LHCN-M2 (cell line): ENCODE measurements around the gene ITGAD. TPM values are rescaled to one million over a fixed set of nuclear protein-coding genes. Genes with fewer than 3 reads are reported as not detected.
"Not testable (repeated sequence)": the region's sequence is repeated elsewhere in the genome, so short reads cannot be mapped to it uniquely, and the experiment has no call there.

Experiments used
- DNase-seq: peaks from one replicate; pipeline ENCODE4 v3.0.0-alpha.2; 2012; ENCODE audit warnings: low read depth
- total RNA-seq: library from RNA; depleted of rRNA; stranded (reverse); fragments of >200 nt; gene quantifications from 2 replicates; pipeline ENCODE4 v1.2.3, GENCODE V29; 2014

The ITGAD gene
- total RNA-seq, 1 experiment from 2014 or later: not detected

DNA sequence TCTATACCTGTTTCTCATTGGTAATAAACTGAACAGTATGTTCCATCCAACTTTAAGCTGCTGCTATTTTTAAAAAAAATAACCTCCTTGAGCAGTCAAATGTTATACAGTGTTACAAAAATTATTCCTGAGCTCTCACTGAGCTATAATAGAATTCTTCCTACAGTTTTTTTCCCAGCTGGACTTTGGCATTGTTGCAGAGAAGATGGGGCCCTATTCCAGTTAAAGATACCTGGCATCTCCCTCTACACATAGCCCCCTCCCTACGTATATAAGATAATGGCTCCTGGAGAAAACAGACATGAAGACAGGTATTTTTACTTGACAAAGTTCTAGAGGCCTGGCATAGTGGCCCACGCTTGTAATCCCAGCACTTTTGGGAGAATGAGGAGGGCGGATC, 36.7 kb downstream of the ITGAD start:
- no peak for DNase-seq

GRCh38 chr16:31430380-31431052, 37.4 kb downstream of the ITGAD start:
- DNase-seq: peak; percentile 35

GRCh38 chr16:31435341-31436220, 42.4 kb downstream of the ITGAD start:
- DNase-seq: no peak

DNA sequence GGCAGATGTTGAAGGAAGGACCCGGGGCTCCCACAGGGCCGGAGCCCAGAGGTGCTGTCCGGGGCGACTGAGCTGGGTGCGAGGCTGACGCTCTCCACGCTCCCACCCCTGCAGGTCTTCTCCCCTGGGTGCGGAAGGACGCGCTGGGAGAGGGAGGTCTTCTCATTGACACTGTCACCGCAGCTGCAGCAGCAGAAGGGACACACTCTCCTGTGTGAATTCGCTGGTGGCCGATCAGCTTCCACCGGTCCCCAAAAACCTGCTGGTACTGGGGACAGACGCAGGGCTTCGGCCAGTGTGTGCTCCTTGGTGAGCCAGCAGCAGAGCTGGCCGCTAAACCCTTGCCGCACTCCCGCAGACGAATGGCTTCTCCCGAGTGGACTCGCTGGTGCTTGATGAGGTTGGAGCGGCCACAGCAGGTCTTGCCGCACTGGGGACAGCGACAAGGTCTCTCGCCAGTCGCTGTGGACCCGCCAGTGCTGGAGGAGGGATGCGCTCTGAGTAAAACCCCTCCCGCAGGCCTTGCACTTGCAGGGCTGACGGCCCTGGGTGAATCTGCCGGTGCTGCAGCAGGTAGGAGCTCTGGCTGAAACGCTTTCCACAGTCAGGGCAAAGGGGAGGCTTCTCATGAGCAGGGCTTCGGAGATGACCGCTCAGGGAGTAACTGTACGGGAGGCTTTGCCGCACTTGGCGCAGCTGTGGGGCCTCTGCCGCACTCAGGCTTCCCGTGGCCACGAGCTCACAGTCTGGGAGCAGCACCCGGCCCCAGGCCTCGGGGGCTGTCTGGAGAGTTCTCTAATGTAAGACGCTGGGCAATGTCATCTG, 43.3 kb downstream of the ITGAD start:
- DNase-seq: no peak

DNA sequence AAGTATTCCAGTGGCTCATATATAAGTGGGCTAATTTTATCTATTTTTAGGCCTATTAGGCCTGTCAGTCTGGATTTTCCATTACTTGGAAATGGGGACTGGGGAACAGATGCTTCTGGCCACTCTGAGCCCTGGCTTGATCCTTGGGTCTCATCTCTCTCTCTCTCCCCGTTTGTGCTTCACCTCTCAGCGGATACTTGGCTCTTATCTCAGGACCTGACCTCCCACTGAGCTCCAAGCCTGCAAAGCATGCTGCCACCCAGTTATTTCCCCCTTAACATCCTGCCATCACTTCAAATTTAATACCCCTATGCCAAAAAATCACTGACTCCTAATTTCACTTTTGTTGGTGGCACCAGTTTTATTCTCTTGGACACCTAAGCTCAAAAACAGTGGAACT, 45.3 kb downstream of the ITGAD start:
- no peak for DNase-seq

DNA sequence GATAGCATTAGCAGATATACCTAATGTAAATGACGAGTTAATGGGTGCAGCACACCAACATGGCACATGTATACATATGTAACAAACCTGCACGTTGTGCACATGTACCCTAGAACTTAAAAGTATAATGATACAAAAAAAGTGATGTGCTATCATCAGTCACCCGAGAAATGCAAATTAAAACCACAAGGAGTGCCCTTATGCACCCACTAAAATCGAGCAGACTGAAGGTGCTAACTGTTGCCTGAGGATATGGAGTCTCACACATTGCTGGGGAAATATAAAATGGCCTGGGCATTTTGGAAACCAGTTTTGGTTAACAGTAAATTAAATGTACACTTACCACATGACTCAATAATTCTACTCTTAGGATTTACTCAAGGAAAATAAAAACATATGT, 45.9 kb downstream of the ITGAD start:
- not testable (repeated sequence) for DNase-seq

- DNase-seq: no peak
These were observed 46.4 kb downstream of the ITGAD start for GRCh38 chr16:31439519-31439918.

- DNase-seq: no peak
These were observed 47.5 kb downstream of the ITGAD start for GRCh38 chr16:31440516-31441184.

- no peak for DNase-seq
These were observed 48.8 kb downstream of the ITGAD start for GRCh38 chr16:31441956-31442355.

GRCh38 chr16:31445931-31446330, 52.8 kb downstream of the ITGAD start:
- DNase-seq: not testable (repeated sequence)

DNA sequence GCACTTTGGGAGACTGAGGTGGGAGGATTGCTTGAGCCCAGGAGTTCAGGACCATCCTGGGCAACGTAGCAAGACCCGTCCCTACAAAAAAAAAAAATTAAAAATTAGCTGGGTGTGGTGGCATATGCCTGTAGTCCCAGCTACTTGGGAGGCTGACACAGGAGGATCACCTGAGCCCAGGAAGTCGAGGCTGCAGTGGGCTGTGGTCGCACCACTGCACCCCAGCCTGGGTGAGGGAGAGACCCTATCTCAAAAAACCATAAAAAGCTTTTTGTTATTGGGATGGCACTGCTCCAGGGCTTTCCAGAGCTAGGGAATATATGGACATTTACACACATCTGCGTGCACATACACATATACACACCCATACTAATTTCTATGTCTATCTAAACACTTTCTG, 58.1 kb downstream of the ITGAD start:
- DNase-seq: no peak

DNA sequence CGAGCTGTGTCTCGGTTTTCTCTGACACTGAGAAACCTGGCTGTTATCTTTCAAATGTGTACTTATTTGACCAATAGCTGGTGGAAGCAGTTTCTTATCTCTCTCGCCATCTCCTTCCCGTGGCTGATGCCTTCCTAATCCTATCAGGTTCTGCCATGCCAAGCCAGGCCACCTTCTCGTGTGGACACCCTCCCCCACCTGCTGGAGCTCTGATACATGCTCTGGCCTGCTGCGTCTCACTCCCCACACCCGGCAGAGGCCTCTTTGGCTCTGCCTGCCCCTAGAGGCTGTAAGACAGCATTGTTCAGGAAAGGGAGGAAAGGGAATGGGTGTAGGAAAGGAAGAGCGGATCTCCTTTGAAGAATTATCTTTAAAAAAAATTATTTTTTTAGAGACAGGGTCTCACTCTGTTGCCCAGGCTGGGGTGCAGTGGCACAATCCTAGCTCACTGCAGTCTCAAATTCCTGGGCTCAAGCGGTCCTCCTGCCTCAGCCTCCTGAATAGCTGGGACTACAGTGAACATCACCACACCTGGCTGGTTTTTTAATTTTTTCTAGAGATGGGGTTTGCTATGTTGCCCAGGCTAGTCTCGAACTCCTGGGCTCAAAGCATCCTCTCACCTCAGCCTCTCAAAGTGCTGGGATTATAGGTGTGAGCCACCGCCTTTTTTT, 58.7 kb downstream of the ITGAD start:
- peak; percentile 72 for DNase-seq

DNA sequence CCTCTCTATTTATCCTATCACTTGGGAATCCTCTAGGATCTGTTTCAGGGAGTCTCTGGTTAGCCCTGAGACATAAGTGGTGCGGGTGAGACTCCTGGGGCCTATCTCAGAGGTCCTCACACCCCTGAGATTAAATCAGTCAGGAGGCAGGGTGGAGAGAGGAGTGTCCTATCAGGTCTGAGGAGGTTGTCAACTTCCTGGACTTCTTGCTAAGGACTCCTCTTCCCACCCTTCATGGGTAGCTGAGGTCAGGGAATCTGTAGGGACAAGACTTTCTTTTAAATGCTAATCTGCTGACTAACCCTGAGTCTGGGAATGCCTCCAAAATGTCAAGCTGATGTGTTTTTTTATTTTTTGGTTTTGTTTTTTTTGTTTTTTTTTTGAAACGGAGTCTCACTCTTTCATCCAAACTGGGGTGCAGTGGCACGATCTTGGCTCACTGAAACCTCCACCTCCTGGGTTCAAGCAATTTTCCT, 59.5 kb downstream of the ITGAD start:
- DNase-seq: peak; percentile 93

DNA sequence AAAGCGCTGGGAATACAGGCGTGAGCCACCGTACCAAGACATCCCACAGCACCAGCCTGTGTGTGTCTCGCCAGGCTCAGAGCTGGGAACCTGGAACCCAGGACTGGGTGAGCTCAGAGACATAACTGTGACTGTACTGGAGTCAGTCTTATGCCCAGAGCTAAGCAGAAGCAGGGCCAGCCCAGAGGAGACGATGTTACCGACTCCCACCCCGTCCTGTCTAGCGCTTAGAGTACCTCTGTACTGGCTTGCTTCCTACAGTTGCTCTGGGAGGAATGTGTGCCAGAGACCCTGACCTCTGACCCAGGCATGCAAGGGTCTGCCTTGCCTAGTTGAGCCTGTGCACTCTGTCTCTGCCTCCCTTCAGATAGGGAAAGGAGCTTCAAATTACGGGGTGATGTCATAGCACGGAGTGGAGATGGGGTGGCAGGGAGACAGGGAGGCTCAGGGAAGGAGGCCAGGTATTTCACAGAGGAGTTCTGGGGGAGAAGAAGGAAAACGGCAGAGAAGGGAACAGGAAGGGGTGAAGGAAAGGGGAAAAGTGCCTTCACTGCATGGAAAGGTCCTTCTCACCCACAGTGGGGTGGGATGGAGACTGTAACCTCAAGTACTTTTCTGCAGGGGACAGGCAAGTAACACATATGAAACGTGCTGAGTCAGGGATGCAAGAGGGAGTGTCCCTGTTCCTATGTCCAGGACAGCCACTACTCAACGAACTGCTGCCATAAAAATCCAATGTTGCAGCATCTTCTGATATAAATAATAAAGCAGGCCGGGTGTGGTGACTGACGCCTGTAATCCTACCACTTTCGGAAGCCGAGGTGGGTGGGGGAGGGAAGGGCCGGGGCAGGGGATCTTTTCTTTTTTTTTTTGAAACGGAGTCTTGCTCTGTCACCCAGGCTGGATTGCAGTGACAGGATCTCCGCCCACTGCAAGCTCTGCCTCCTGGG, 60.4 kb downstream of the ITGAD start:
- peak; percentile 53 for DNase-seq

- DNase-seq: no peak
These were observed 62.6 kb downstream of the ITGAD start for GRCh38 chr16:31455601-31456314.

DNA sequence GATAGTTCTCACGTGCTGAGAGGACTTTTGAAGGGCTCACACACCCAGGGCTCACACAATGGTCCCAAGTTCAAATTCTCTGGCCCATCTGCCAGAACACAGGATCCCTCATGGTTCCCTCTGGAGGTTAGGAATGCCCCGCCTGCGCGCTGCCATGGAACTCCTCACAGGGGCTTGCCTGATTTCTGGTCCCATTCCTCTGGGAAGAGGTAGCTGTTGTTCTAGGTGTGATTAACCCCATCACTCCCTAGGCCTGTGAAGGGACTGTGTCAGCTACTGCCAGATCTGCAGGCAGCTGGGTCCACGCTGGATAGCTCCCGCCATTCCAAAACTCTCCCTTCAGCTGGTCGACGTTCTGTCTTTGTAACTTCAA, 63.8 kb downstream of the ITGAD start:
- no peak for DNase-seq

DNA sequence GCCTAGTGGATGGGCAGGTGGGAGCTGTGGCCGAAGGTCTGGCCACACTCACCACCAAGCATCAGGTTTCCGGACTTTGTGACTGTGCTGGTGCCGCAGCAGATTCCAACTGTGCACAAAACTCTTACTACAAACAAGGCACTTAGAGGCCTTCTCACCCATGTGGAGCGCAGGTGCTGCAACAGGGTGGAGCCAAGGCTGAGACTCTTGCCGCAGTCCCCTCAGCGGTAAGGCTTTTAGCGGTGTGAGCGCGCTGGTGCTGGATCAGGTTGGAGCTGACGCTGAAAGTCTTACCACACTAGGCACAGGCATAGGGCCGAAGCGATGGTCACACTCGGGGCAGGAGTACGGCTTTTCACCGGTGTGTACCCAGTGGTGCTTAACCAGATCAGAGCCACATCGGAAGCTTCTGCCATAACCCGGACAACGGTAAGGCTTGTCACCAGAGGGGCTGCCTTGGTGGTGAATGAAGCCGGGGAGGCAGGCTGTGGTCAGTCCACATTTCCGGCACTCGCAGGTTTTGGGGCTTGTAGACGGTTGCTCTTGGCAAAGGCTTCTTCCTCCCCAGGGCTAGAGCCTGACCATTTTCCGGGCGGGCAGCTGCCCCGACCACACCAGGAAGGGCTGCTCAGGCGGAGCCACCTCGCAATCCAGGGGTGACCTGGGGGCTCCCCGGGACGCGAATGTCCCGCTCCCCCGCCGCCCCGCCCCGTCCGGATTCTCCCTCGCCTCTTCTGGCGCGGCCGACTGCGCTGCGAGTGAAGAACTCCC, 65.1 kb downstream of the ITGAD start:
- DNase-seq: peak; percentile 47
